Endodermal cell (in vitro differentiated cells): ENCODE data around the gene EPS8L2. TPM values are rescaled to one million over a fixed set of nuclear protein-coding genes. Genes with fewer than 3 reads are reported as not detected.

Experiments
- DNase-seq: peaks from one replicate; pipeline ENCODE4 v3.0.0-alpha.2; 2017
- H3K27ac ChIP-seq: 2 replicates; pipeline ENCODE4 v1.5.1; 2013; ENCODE audit warnings: mild to moderate bottlenecking, low read depth, low read length, moderate library complexity
- H3K27me3 ChIP-seq: 2 replicates; pipeline ENCODE4 v1.6.1; 2013; ENCODE audit warnings: mild to moderate bottlenecking, low read length, moderate library complexity; ENCODE audit not compliant: insufficient read depth, control insufficient read depth, poor library complexity, severe bottlenecking
- H3K36me3 ChIP-seq: 2 replicates; pipeline ENCODE4 v1.7.0; 2013; ENCODE audit warnings: mild to moderate bottlenecking, low read length, moderate library complexity; ENCODE audit not compliant: control insufficient read depth, insufficient read depth
- H3K4me1 ChIP-seq: one replicate; pipeline ENCODE4 v1.7.0; 2013; ENCODE audit warnings: low read length; ENCODE audit not compliant: control insufficient read depth, insufficient read depth
- H3K4me3 ChIP-seq: 2 replicates; pipeline ENCODE4 v1.5.1; 2013; ENCODE audit warnings: mild to moderate bottlenecking, low read length, moderate library complexity
- H3K9ac ChIP-seq: 2 replicates; pipeline ENCODE4 v1.6.1; 2013; ENCODE audit warnings: mild to moderate bottlenecking, low read length, moderate library complexity; ENCODE audit not compliant: poor library complexity, severe bottlenecking; ENCODE audit errors: extremely low read depth
- H3K9me3 ChIP-seq: 2 replicates; pipeline ENCODE4 v1.6.1; 2013; ENCODE audit warnings: mild to moderate bottlenecking, low read length, moderate library complexity; ENCODE audit not compliant: control insufficient read depth
- H3K27ac Mint-ChIP-seq: 2 replicates; pipeline ENCODE4 v1.8.0; 2020; ENCODE audit warnings: mixed read lengths
- H3K27me3 Mint-ChIP-seq: 2 replicates; pipeline ENCODE4 v1.8.0; 2021; ENCODE audit warnings: mild to moderate bottlenecking, mixed read lengths; ENCODE audit not compliant: insufficient read depth
- H3K36me3 Mint-ChIP-seq: 2 replicates; pipeline ENCODE4 v1.8.0; 2020; ENCODE audit warnings: low read depth, mixed read lengths
- H3K4me1 Mint-ChIP-seq: 2 replicates; pipeline ENCODE4 v1.8.0; 2020; ENCODE audit warnings: mixed read lengths
- H3K4me3 Mint-ChIP-seq: 2 replicates; pipeline ENCODE4 v1.8.0; 2020; ENCODE audit warnings: mild to moderate bottlenecking, moderate library complexity, mixed read lengths
- H3K9me3 Mint-ChIP-seq: 2 replicates; pipeline ENCODE4 v1.8.0; 2020; ENCODE audit warnings: mild to moderate bottlenecking, mixed read lengths
- WGBS, 2 experiments: methylation state at CpG; one replicate each; pipeline versions ENCODE4 v1.1.5 to v1.1.7; 2013; ENCODE audit warnings: missing lambda C conversion rate in 2 of 2, mixed read lengths in 1 of 2; ENCODE audit not compliant: insufficient coverage in 1 of 2, insufficient read length in 1 of 2; 5-methylcytosine and 5-hydroxymethylcytosine counted together
- total RNA-seq, 2 donors: library from RNA; stranded (reverse); fragmentation: NEBNext Ultra II Directional in 1 of 2; extraction: Animal tissue kit (Norgen Biotek cat#: 25700) in 1 of 2; gene quantifications; 2 replicates in 1 of 2; 3 replicates in 1 of 2; pipeline ENCODE4 v1.2.1, GENCODE V29; 2021
- TF ChIP-seq, protein P1 (sequence below): fragments of 200-600 bp; sonication (generic); conservative IDR thresholded peaks from 2 replicates; pipeline ENCODE4 v1.5.0; 2021; ENCODE audit warnings: antibody characterized with exemption, mild to moderate bottlenecking

EPS8L2 gene
- total RNA-seq, 2 donors from 2014 or later, result 26.2 to 28.0 TPM

DNA sequence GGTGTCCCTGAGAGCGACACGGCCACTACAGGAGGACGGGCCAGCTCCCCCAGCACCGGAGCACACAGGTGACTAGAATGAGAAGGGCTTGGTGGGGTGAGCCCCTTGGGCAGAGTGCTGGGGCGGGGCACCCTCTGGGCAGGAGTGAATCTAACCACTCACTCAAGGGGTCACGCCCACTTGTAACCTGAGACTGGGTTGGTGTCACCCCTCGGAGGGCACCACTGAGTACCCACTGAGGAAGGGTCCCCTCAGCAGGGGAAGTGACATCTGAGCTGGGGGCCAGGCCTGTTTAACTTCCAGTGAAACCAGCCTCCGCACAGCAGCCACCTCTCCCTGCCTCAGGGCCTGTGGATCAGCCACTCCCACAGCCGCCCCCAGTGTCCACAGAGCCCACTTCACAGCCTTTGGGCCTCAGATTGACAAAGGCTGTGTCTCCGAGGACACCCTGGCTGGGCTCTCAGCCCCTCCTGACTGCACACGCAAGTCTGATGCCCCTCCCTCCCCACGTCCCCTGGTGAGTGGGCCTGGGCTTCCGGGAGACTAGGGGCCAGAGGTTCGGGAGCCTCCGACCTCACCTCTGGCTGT is 65.7 kb downstream of the EPS8L2 start:
- Histone ChIP-seq H3K4me3 (no peak overlapping the region), H3K4me1 (peaks cover 5% of the 10 kb centered on the region), H3K36me3 (peaks cover 33% of the 10 kb centered on the region), H3K9ac (no peak overlapping the region), H3K9me3 (no peaks in the 10 kb centered on the region), H3K27me3 (no peaks in the 10 kb centered on the region), H3K27ac (no peak overlapping the region)
- H3K27ac Mint-ChIP-seq, result no peak overlapping the region
- WGBS, 2 experiments, result 86 to 88% methylated on average over 9 to 15 of the region's 15 CpGs
- DNase-seq, result no peak
- TF ChIP-seq, protein P1, sequence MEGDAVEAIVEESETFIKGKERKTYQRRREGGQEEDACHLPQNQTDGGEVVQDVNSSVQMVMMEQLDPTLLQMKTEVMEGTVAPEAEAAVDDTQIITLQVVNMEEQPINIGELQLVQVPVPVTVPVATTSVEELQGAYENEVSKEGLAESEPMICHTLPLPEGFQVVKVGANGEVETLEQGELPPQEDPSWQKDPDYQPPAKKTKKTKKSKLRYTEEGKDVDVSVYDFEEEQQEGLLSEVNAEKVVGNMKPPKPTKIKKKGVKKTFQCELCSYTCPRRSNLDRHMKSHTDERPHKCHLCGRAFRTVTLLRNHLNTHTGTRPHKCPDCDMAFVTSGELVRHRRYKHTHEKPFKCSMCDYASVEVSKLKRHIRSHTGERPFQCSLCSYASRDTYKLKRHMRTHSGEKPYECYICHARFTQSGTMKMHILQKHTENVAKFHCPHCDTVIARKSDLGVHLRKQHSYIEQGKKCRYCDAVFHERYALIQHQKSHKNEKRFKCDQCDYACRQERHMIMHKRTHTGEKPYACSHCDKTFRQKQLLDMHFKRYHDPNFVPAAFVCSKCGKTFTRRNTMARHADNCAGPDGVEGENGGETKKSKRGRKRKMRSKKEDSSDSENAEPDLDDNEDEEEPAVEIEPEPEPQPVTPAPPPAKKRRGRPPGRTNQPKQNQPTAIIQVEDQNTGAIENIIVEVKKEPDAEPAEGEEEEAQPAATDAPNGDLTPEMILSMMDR, result no peak
- H3K27me3 Mint-ChIP-seq, result no peaks in the 10 kb centered on the region
- peaks cover 8% of the 10 kb centered on the region for H3K4me1 Mint-ChIP-seq
- H3K9me3 Mint-ChIP-seq, result no peaks in the 10 kb centered on the region
- peaks cover 29% of the 10 kb centered on the region for H3K36me3 Mint-ChIP-seq
- no peak overlapping the region for H3K4me3 Mint-ChIP-seq

DNA sequence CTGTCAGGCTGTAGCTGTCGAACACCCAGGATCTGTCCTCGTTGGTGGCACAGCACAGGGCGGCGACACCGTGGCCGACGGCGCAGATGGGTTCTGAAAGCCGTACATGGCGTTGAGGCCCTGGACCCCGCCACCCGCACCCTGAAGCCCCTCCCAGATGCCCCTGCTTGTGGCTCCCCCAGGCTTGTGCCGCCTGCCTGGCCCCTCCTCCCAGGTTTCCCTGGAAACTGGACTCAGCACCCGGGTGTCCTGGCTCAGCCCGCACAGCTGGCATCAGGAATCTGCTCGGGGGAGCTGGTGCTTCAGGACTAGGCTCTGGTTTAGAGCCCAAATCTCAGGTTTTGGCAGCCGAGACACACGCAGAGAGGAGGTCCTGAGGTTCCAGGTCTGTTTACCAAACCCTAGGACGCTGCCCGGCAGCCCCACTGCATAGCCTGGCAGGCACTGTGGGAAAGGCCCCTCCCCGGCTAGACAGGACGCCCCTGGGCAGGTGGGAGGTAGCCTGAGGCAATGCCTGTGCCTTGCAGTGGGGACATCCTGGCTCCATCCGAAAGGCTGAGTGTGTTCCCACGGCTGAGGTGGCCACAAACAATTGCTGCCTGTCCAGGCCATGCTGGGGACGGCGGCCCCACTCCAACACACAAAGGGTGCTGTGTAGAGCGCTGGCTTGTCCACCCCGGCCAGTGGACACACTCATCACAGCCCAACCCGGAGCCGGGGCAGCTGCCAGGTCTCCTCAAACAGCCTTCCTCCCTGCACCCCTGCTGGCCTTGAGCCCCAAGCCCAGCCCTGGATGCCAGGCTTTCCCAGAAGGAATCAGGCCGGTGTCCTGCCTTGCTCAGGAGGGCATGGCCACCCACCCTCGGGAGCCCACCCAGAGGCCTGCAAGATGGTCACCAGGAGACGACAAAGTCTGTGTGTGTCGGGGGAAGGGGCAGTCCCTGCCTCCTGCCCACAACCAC is 66.7 kb downstream of the EPS8L2 start:
- Histone ChIP-seq H3K27me3 (no peaks in the 10 kb centered on the region), H3K9ac (no peak overlapping the region), H3K4me3 (no peak overlapping the region), H3K27ac (peak overlapping the region; percentile 72), H3K9me3 (no peaks in the 10 kb centered on the region), H3K36me3 (peaks cover 28% of the 10 kb centered on the region), H3K4me1 (peaks cover 5% of the 10 kb centered on the region)
- Mint-ChIP-seq H3K36me3 (peaks cover 21% of the 10 kb centered on the region), H3K4me3 (no peak overlapping the region), H3K27me3 (no peaks in the 10 kb centered on the region), H3K4me1 (peaks cover 8% of the 10 kb centered on the region), H3K27ac (no peak overlapping the region), H3K9me3 (no peaks in the 10 kb centered on the region)
- no peak for DNase-seq
- TF ChIP-seq, protein P1, result no peak
- 90 to 92% methylated on average over 27 to 34 of the region's 34 CpGs for WGBS, 2 experiments

DNA sequence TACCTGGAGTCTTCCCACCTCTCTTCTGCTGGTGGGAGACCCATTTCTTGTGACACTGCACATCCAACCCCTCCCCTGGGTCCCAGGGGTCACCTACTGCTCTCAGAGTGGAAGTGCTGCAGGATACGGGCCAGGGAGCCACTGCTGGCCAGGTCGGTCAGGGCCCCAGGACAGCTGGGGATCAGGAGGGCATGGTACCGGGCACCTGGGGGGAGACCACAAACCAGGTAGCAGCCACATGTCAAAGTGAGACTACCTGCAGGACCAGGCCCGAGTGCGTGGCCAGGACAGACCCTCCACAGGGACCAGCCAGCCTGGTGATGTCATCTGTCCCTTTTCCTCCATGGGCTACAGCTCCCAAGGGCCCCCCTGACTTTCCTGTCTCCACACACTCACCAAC is 67.4 kb downstream of the EPS8L2 start:
- TF ChIP-seq, protein P1, result no peak
- DNase-seq, result no peak
- Histone ChIP-seq H3K27me3 (no peaks in the 10 kb centered on the region), H3K36me3 (peaks cover 28% of the 10 kb centered on the region), H3K27ac (peak overlapping the region; percentile 72), H3K9ac (no peak overlapping the region), H3K9me3 (no peaks in the 10 kb centered on the region), H3K4me3 (no peak overlapping the region), H3K4me1 (peaks cover 7% of the 10 kb centered on the region)
- Mint-ChIP-seq H3K4me3 (no peak overlapping the region), H3K4me1 (peaks cover 8% of the 10 kb centered on the region), H3K36me3 (peaks cover 21% of the 10 kb centered on the region), H3K27me3 (no peaks in the 10 kb centered on the region), H3K27ac (no peak overlapping the region), H3K9me3 (no peaks in the 10 kb centered on the region)
- 90 to 94% methylated on average over 2 to 5 of the region's 5 CpGs for WGBS, 2 experiments
